GM12801 (cell line): ENCODE measurements around the gene TXNDC9.

Source experiments
- CTCF ChIP-seq: IDR thresholded peaks from one replicate; pipeline ENCODE4 v1.5.1; 2011; ENCODE audit warnings: control low read depth; ENCODE audit not compliant: insufficient read length; ENCODE audit errors: extremely low read depth

The TXNDC9 gene

GRCh38 chr2:99365661-99366060, 29.5 kb upstream of the TXNDC9 start:
- no peak for TF ChIP-seq CTCF

GRCh38 chr2:99356853-99357252, 20.7 kb upstream of the TXNDC9 start:
- TF ChIP-seq CTCF, result no peak

- no peak for TF ChIP-seq CTCF
Observed at GRCh38 chr2:99354070-99354469, 17.9 kb upstream of the TXNDC9 start.

- no peak for TF ChIP-seq CTCF
Observed at GRCh38 chr2:99350194-99350593, 14.1 kb upstream of the TXNDC9 start.

GRCh38 chr2:99348173-99348572, 12.0 kb upstream of the TXNDC9 start:
- no peak for TF ChIP-seq CTCF

- no peak for TF ChIP-seq CTCF
Observed at GRCh38 chr2:99346218-99346617, 10.1 kb upstream of the TXNDC9 start.

GRCh38 chr2:99342536-99342935, 6.4 kb upstream of the TXNDC9 start:
- no peak for TF ChIP-seq CTCF
